ENCODE data around the gene GPR137C. TPM values are rescaled to one million over a fixed set of nuclear protein-coding genes. Genes with fewer than 3 reads are reported as not detected.

GPR137C gene
- total and polyA plus RNA-seq, 10 of the 15 experiments (the other 5 are each of a cell fraction or from before 2014, with no cell fraction given), result 0.03 to 0.72 (median 0.22) TPM

GRCh38 chr14:52683985-52684520 lies 131.4 kb downstream of the GPR137C start:
- Histone ChIP-seq H3K79me2 (ENCODE audit: control insufficient read depth, insufficient read depth, low read length) (peaks cover 58% of the 10 kb centered on the region), H3K27ac (ENCODE audit: control insufficient read depth, insufficient read depth) (no peak overlapping the region), H3K9ac (ENCODE audit: control insufficient read depth, insufficient read depth, low read length) (no peak overlapping the region), H3K9me3 (replicated peaks; ENCODE audit: control insufficient read depth, insufficient read depth, low read length) (no peaks in the 10 kb centered on the region), H3K27me3 (replicated peaks in 1 of 2; ENCODE audit: control insufficient read depth in 2 of 2, insufficient read depth in 2 of 2, low read length in 1 of 2) (no peaks in the 10 kb centered on the region), H3K4me2 (ENCODE audit: control insufficient read depth, insufficient read depth) (no peak overlapping the region), H3K36me3 (ENCODE audit: control insufficient read depth in 2 of 2, insufficient read depth in 2 of 2, low read length in 1 of 2) (peaks cover 0 to 5% of the 10 kb centered on the region in 2 experiments; a peak in 2 of 4 replicates), H2AFZ (ENCODE audit: control insufficient read depth, low read depth, low read length) (no peak overlapping the region), H3K4me3 (no peak overlapping the region), H3K4me1 (ENCODE audit: control insufficient read depth, insufficient read depth, low read length) (no peaks in the 10 kb centered on the region; the same call in 1 of the 2 replicates), H4K20me1 (ENCODE audit: control insufficient read depth, insufficient read depth) (no peaks in the 10 kb centered on the region; the same call in 1 of the 2 replicates)
- peak; percentile 15; the same call in 2 of the 3 replicates for ATAC-seq
- intact Hi-C loops (cut with micrococcal nuclease; ENCODE audit: unreplicated experiment) (no loop called here), in situ Hi-C loops (cut with MboI) (no loop called here)
- ChIA-PET SMC1A (ENCODE audit: uncharacterized antibody, unreplicated experiment) (interaction anchor here (0.6 to 1.5 kb wide), 7 partner anchors 14 to 384 kb away, joined by 3 to 4 read pairs (median 3); no protein-coding TSS in a partner anchor), CTCF (interaction anchor here (0.7 to 1.5 kb wide), 7 partner anchors 8 to 384 kb away, joined by 3 to 5 read pairs (median 3); no protein-coding TSS in a partner anchor), POLR2A (interaction anchor here (1.0 kb wide), 1 partner anchor 11 kb away, joined by 3 read pairs; the partner anchor contains the start of gene ERO1A), RAD21 (ENCODE audit: unreplicated experiment) (interaction anchor here (1.5 to 1.6 kb wide), 2 partner anchors 16 to 42 kb away, joined by 4 read pairs; no protein-coding TSS in a partner anchor)
- BruUV-seq (replicated peaks), result no TSS peak
- DNase-seq (ENCODE audit: low read depth, low spot score), result no peak
- FAIRE-seq, result no peak
- TF ChIP-seq ZNF207 (IDR thresholded peaks at IDR 0.05; ENCODE audit: borderline replicate concordance), result no peak
- peak; percentile 58 for TF ChIP-seq RAD51 (IDR thresholded peaks at IDR 0.05)
- WGBS (ENCODE audit: insufficient coverage, insufficient replicate concordance, low lambda C conversion rate, missing lambda C conversion rate), result 96% methylated on average over 2 of the region's 2 CpGs

- BruUV-seq (replicated peaks), result no TSS peak
- ChIA-PET CTCF (no interaction called here), POLR2A (no interaction called here), RAD21 (ENCODE audit: unreplicated experiment) (interaction anchor here (1.5 kb wide), 1 partner anchor 37 kb away, joined by 3 read pairs; no protein-coding TSS in a partner anchor), SMC1A (ENCODE audit: uncharacterized antibody, unreplicated experiment) (interaction anchor here (1.0 to 1.7 kb wide), 2 partner anchors 13 to 15 kb away, joined by 3 to 6 read pairs; no protein-coding TSS in a partner anchor)
- ATAC-seq, result peak; percentile 49
- peaks cover 0 to 5% of the 10 kb centered on the region in 2 experiments; a peak in 2 of 4 replicates for H3K36me3 ChIP-seq (ENCODE audit: control insufficient read depth in 2 of 2, insufficient read depth in 2 of 2, low read length in 1 of 2)
- H3K4me1 ChIP-seq (ENCODE audit: control insufficient read depth, insufficient read depth, low read length), result no peaks in the 10 kb centered on the region; the same call in 1 of the 2 replicates
- no peak for FAIRE-seq
- intact Hi-C loops (cut with micrococcal nuclease; ENCODE audit: unreplicated experiment) (no loop called here), in situ Hi-C loops (cut with MboI) (no loop called here)
- 100% methylated on average over 1 of the region's 1 CpG for WGBS (ENCODE audit: insufficient coverage, insufficient replicate concordance, low lambda C conversion rate, missing lambda C conversion rate)
- peaks cover 2% of the 10 kb centered on the region for H4K20me1 ChIP-seq (ENCODE audit: control insufficient read depth, insufficient read depth)
- H3K27me3 ChIP-seq (replicated peaks in 1 of 2; ENCODE audit: control insufficient read depth in 2 of 2, insufficient read depth in 2 of 2, low read length in 1 of 2), result no peaks in the 10 kb centered on the region
- no peak for DNase-seq (ENCODE audit: low read depth, low spot score)
- peaks cover 77% of the 10 kb centered on the region for H3K79me2 ChIP-seq (ENCODE audit: control insufficient read depth, insufficient read depth, low read length)
- no peaks in the 10 kb centered on the region for H3K9me3 ChIP-seq (replicated peaks; ENCODE audit: control insufficient read depth, insufficient read depth, low read length)
- H3K9ac ChIP-seq (ENCODE audit: control insufficient read depth, insufficient read depth, low read length), result no peak overlapping the region
- H3K4me3 ChIP-seq, result no peak overlapping the region
- no peak overlapping the region for H2AFZ ChIP-seq (ENCODE audit: control insufficient read depth, low read depth, low read length)
- H3K4me2 ChIP-seq (ENCODE audit: control insufficient read depth, insufficient read depth), result peak overlapping the region; percentile 7
- H3K27ac ChIP-seq (ENCODE audit: control insufficient read depth, insufficient read depth), result no peak overlapping the region
- TF ChIP-seq MEF2A (IDR thresholded peaks at IDR 0.05; ENCODE audit: insufficient read depth, low read depth, low read length), result no peak
- no peak for TF ChIP-seq RELB (IDR thresholded peaks at IDR 0.05; ENCODE audit: low read depth)
- TF ChIP-seq ZZZ3 (IDR thresholded peaks at IDR 0.05; ENCODE audit: control insufficient read depth, insufficient read length, low read depth), result no peak
- TF ChIP-seq NR2F1 (conservative IDR thresholded peaks at IDR 0.05), result no peak
- TF ChIP-seq SKIL (IDR thresholded peaks at IDR 0.05; ENCODE audit: low read depth, poor library complexity, severe bottlenecking), result no peak
- TF ChIP-seq TBL1XR1 (IDR thresholded peaks at IDR 0.05; ENCODE audit: low read depth, low read length), result no peak
- no peak for TF ChIP-seq YY1 (IDR thresholded peaks at IDR 0.05; ENCODE audit: low read depth, low read length)
- no peak for TF ChIP-seq EGR1 (IDR thresholded peaks at IDR 0.05; ENCODE audit: borderline replicate concordance in 1 of 2, low read depth in 2 of 2, low read length in 2 of 2)
- no peak for TF ChIP-seq ATF7 (IDR thresholded peaks at IDR 0.05; ENCODE audit: low read depth)
- no peak for TF ChIP-seq TCF7 (IDR thresholded peaks at IDR 0.05; ENCODE audit: borderline replicate concordance)
- TF ChIP-seq FOS (IDR thresholded peaks at IDR 0.05; ENCODE audit: borderline replicate concordance, extremely low read depth, insufficient read length), result no peak
Measured at GRCh38 chr14:52686176-52686575, 133.5 kb downstream of the GPR137C start.

Measured in GM12878 (cell line).